ENCODE results near the gene ARL6IP6. TPM values are rescaled to one million over a fixed set of nuclear protein-coding genes. Genes with fewer than 3 reads are reported as not detected.

The ARL6IP6 gene
- total and polyA plus RNA-seq, 2 of the 13 experiments (the other 11 are each of a cell fraction or from before 2014, with no cell fraction given) = 45.0 to 65.9 TPM

- TF ChIP-seq NFAT5 (CRISPR knock-in tag; IDR thresholded peaks at IDR 0.05) (no peak), DMAP1 (CRISPR knock-in tag; IDR thresholded peaks at IDR 0.05) (peak; percentile 96), THAP8 (CRISPR knock-in tag; IDR thresholded peaks at IDR 0.05; ENCODE audit: borderline replicate concordance) (peak; percentile 69; the same call in 1 of the 2 replicates), IKZF5 (CRISPR knock-in tag; IDR thresholded peaks at IDR 0.05) (peak; percentile 52), TGIF2 (CRISPR knock-in tag; IDR thresholded peaks at IDR 0.05) (no peak; the same call in 1 of the 2 replicates), ZNF670 (CRISPR knock-in tag; IDR thresholded peaks at IDR 0.05; ENCODE audit: borderline replicate concordance) (peak; percentile 79), ZNF44 (CRISPR knock-in tag; IDR thresholded peaks at IDR 0.05) (no peak), ZNF710 (CRISPR knock-in tag; IDR thresholded peaks at IDR 0.05; ENCODE audit: borderline replicate concordance) (peak; percentile 85; the same call in 1 of the 2 replicates), TCF7L2 (IDR thresholded peaks at IDR 0.05; ENCODE audit: low read depth, low read length) (no peak), CTCF (CRISPR knock-in tag; IDR thresholded peaks at IDR 0.05) (no peak), NR0B2 (CRISPR knock-in tag; IDR thresholded peaks at IDR 0.05) (peak; percentile 36; the same call in 1 of the 2 replicates), ZNF503 (CRISPR knock-in tag; IDR thresholded peaks at IDR 0.05) (peak; percentile 77; the same call in 1 of the 2 replicates), SNAPC2 (CRISPR knock-in tag; IDR thresholded peaks at IDR 0.05) (peak; percentile 19; the same call in 1 of the 2 replicates)
These were observed 968 bp upstream of the ARL6IP6 start, which contains the start of gene PRPF40A (continued) for GRCh38 chr2:152717228-152718075.
